Astrocyte of the hippocampus (primary cell): ENCODE measurements around the gene APH1A.
"Not testable (repeated sequence)": the region's sequence is repeated elsewhere in the genome, so short reads cannot be mapped to it uniquely, and the experiment has no call there.

ENCODE experiments used
- DNase-seq: peaks from one replicate; pipeline ENCODE4 v3.0.0; 2011; ENCODE audit warnings: low read depth, low spot score

The APH1A gene

DNA sequence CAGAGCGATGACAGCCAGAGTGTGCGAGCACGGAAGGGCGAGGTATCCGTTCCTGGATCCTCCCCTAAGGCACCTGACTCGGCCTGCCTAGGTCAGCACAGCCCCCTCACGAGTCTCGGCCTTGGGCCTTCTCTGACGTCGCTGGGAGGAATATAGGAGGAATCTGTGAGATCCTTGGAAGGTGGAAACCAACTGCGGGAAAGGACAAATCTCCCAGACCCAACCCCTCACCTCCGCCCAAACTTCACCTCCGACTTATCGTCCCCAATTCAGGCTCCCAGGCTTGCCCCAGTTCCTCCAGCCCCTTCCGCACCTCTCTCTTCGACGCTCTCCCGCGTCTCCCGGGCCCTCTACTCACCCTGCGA, 494 bp downstream of the APH1A start:
- peak; percentile 33 for DNase-seq

DNA sequence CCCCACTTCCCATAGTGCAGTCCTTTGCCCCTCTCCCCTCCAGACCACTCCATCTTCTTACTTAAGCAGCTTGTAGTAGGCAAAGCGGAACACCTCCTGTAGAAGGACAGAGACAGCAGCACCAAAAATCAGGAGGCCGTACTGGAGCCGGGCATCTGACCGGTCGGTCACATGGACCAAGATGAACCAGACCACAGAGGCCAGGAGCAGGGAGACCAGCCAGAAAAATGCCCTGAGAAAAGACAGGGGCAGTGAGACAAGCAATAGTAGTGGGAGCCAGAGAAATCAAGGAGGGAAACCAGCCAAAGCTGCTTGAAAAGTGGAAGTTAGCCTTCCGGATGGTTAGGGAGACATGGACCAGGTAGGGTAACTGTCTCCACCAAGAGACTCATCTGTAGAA, 920 bp downstream of the APH1A start:
- no peak for DNase-seq

DNA sequence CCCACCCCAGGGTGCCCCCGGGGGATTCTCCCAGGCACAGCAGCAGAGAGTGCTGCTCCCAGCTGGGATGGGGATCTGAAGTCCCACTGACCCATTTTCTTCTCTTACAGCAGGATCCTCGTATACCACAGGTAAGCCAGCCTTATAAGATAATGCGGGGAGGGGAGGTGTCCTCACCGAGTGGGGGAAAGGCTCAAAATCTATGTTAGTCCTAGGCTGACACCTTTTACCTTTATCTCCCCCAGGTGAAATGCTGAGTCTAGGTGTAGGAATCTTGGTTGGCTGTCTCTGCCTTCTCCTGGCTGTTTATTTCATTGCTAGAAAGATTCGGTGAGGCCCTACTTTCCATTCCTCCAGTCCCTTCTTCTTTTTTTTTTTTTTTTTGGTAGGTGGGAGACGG, 5.3 kb downstream of the APH1A start:
- DNase-seq = no peak

DNA sequence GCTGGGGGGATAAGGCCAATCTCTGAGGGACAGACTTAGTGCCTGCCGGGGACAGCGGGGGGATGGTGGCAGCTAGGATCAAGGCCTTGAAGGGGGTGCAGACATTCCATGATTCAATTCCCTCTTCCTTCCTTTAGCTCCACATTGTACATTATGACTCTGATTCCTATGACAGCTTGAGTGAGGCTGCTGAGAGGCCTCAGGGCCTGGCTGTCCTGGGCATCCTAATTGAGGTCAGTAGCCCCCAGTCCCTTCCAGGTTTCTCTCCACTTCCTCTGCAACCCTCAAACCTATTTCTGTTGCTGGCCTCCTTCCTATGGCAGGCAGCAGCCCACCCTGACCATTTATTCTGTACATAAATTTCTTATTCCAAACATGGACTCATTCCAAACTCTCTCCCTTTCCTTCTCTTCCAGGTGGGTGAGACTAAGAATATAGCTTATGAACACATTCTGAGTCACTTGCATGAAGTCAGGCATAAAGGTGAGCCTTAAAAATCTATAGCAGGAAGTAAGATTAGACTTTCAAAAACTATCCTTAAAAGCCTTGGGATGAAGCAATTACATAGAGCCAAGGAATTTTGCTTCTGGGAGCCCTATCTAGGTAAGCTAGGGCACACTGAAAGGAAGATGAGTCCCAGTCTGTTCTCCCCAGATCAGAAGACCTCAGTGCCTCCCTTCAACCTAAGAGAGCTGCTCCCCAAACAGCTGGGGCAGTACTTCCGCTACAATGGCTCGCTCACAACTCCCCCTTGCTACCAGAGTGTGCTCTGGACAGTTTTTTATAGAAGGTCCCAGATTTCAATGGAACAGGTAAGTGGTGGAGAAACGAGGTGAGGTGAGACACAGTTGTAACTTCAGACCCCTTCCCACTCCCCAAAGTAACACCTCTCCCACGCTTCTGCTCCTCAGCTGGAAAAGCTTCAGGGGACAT, 6.2 kb downstream of the APH1A start:
- DNase-seq = no peak

DNA sequence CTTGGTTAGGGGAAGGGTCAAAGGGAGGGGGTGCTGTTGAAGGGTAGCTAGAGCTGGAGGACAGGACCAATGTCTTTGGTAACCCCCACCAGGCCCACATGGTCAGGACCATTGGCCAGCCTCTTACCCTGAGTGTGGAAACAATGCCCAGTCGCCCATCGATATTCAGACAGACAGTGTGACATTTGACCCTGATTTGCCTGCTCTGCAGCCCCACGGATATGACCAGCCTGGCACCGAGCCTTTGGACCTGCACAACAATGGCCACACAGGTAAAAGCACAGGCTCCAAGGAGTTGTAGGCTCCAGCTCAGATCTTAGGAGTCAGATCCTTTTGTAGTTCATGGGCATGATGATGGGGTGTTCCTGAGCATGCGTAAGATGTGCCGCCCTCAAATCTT, 7.4 kb downstream of the APH1A start:
- DNase-seq = no peak

DNA sequence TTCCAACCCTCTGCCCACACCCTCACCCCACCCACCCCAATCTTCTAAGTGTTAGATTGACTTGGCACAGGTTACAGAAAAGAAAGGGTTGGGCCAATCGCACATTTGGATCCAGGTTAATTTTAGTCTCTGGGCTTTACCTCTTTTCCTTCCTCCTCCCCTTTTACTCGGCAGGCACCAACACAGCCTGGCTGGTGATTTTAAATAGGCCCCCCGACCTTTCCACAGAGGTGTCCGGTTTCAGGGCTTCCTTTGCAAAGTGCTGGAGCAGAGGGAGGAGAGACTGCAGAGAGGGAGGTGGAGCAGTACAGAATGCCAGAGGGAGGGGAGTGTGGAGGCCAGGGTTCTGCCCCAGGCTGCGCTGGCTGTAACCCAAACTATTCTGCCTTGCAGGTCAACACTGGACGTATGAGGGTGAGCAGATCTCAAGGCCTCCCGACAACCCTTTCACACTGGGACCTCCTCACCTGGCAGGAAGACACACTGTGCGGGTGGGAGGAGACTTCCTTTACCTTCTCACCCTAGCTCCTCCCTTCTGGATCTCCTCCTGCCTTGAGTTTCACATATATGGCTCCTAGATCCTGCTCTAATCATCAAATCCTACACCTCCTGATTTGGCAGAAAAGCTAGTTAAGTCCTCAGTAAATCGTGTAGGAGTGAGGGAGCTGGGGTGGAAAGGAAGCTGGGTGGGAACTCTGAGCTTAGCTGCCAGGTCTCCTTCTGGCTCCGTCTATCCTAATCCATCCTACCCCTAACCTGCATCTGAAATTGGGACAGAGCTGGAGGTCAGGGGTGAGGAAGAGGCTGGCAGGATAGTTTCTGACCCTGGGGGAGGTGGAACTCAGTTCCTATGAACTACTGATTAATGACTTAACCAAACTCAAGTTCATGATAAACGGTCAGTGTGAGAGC, 8.8 kb downstream of the APH1A start:
- peak; percentile 50 for DNase-seq

DNA sequence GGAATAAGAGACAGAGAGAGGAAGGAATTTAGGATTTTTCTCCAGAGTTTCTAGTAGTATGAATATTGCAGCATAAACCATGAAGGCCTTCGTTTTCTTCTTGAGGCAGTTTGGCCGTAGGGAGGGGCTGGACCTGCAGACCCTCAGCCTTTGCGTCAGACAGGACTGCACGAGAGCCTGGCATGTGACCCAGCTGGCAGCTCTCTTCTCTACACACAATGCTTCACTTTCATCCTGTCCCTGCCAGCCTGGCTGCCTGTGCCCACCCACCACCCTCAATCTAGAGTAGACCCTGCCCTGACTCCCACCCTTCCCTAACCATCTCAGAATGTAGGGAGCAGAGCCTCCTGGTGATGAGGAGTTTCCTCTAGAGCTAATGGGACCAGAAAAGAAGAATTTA, 9.6 kb downstream of the APH1A start:
- no peak for DNase-seq

DNA sequence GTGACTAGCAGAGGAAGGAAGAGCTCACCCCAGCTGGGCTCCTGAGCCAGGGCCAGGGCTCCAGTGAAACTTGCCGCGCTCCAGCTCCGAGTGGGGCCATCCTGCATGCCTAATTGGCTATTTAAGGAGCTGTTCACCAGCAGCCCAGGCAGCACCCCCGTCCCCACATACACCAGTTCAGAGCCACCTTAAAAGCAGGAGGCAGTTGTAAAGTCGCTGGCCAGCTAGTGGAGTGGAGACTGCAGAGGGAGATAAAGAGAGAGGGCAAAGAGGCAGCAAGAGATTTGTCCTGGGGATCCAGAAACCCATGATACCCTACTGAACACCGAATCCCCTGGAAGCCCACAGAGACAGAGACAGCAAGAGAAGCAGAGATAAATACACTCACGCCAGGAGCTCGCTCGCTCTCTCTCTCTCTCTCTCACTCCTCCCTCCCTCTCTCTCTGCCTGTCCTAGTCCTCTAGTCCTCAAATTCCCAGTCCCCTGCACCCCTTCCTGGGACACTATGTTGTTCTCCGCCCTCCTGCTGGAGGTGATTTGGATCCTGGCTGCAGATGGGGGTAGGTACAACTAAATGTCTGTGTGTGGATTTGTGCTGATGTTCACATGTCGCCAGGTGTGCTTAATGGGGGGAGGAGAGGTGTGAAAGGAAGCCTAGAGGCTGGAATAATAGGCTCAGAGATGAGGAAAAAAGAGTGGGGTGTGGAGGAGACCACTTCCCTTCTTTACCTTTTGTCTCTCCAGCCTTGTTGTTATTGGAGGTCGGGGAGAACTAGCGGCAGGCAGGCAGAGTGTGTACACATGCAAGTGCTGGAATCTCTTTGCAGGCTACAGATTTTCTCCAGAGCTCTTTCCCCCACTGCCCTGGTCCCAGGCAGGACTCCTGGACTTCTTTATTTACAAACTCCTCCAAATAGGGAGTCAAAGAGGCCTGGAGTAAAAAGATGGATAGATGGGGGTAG, 10.9 kb downstream of the APH1A start, which contains the start of gene CA14:
Gene CA14 (plus strand): TSS at position 151 of the 962 bp plus-strand sequence. CDS start 355 bp downstream, at position 506.
- DNase-seq = peak; percentile 49

DNA sequence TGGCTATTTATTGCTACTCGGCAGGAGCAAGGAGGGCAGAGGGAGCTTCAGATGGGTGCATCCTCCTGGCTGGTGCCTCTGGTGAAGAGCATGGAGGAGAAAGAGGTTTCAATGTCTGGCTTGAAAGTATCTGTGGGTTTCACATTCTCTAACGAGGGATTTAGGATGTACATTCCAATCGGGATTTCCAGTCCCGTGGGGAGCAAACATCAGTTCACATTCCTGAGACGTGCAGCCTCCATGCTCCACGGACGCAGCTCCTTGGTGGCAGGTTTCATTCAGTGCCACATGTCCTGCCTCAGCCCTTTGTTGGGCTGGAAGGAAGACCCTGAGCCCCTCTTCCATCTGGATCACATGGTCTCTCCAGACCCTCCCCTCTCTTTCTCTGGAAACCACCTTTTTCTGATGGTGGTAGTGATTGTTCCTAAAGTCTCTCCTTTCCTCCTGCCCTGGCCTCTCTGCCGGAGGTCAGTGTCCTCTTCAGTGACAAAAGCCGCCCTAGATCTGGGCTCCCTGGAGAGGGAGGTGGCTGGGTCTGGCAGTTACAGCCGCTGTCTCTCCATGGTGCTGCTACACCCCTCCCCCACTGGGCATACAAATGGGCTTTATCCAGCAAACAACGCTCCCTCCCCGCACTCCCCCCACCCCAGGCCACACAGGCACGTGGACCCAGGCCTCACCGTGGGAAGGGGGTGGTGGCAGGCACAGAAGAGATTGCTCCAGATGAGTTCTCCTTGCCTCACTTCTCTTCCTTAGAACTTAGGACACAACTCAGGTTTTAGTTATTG, 12.1 kb downstream of the APH1A start:
- DNase-seq = peak; percentile 53

DNA sequence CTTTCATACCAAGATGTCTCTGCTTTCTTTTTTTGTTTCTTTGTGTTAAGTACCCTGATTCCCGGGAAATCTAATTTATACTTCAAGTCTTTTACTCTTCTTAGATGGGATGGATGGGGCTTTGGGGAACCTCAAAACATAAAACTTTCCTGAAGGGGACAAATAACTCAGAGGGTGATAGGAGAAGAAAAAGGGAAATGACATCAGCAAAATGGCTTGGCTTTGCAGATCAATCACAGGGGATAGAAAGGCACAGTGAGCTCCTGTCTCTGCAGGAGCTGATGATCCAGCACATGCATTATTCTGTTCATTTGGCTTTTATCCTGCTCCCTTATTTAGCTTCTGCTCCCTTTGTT, 12.6 kb downstream of the APH1A start:
- DNase-seq = no peak

DNA sequence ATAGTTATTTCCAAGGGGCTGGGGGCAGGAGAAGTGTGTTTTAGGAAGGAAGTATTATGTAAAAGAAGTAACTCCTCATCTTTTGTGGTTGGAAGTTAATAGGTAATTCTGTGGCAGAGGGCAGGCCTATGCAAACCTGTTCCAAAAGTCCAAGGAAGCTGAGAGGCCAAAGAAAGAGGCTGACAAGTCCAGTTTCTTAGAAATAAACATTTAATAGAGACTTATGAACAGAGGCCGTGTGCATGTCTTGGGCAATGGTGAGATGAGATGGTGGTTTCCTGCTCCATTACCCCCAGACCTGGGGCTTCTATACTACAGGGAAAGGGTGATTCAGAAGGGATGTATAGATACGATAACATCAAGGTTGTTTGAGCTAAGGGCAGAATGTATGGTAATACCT, 18.9 kb downstream of the APH1A start:
- no peak for DNase-seq

DNA sequence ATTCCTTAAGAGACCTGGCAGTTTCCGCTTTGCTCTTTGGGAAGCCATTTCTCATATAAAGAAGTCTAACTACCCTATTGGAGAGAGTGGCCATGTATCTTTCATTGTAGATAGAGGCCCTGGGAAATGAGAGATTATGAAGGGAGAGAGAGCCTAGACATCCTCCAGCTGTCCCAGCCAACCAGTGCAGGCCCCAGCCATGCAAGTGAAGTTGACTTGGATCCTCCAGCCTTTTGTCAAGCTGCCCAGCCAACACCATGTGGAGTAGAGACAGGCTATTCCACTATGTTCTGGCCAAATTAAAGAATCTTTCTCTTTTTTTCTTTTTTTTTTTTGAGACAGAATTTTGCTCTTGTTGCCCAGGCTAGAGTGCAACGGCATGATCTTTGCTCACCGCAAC, 25.8 kb downstream of the APH1A start:
- DNase-seq = no peak

DNA sequence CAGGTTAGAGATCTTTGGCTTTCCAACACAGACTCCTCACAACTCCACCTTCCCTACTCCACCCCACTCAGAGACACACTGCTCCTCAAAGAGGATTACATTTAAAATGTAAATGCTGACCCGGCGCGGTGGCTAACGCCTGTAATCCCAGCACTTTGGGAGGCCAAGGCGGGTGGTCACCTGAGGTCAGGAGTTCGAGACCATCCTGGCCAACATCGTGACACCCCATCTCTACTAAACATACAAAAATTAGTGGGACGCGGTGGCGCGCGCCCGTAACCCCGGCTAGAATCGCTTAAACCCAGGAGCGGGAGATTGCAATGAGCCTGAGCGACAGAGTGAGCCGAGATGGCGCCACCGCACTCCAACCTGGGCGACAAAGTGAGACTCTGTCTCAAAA, 31.1 kb downstream of the APH1A start:
- DNase-seq = no peak

DNA sequence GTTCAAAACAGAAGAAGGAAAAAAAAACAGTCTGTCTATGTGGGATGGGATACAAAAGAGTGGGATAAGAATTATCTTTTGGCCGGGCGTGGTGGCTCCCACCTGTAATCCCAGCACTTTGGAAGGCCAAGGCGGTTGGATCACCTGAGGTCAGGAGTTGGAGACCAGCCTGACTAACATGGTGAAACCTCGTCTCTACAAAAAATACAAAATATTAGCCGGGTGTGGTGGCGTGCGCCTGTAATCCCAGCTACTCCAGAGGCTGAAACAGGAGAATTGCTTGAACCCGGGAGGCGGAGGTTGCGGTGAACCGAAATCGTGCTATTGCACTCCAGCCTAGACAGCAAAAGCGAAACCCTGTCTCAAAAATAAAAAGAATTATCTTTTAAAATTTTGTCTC, 31.6 kb downstream of the APH1A start:
- not testable (repeated sequence) for DNase-seq

DNA sequence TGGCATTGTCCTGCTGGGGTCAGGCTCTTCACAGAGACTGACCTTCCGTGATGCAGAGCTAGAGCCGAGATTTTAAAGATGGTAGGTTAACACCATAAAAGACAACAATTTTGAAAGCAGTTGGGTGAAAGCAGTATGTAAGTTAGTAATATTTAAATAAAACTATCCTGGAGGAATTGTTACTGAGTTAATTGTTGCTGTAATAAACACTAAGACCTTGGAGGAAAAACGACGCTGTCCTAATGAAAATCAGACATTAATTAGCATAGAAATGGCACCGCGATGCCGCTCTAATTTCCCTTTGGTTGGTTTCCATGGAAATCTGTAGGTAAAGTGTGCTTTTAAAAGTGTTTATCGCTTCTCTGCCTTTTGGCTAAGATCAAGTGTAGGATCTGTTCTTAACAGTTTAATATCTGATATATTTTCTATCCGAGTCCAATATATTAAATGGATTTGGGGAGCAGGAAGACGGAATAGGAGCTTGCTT, 32.2 kb downstream of the APH1A start:
- DNase-seq = no peak

DNA sequence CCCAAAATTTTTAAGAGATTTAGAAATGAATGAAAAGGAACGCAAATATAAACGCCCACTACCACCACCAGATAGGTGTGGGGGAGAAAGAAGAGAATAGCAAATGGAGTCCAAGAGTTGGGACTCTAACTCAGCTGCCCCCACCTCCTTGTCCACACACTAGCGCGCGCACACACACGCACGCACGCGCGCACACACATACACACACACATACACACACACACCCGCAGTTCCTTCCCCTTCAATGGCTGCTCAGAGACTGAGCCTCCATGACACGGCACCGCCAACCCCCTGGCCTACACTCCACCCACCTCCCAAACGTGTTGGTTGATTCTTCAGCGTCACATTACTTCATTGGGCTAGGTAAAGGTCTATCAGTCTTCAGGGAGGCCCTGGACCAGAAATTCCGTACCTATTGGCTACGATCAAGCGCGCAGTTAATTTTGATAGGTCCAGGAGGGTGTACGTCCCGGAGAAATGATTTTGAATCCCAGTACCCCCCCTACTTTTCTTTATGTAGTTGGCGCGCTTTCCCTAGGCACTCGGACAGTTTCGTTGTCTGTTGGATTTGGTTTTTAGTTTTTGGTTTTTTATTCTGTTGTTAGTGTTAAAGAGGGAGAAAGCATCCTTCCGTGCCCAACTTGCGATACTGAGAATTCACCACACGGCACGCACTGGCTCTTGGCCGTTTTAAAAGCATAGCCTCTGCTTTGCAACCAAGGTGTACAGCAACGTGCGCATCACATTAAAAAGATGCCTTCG, 32.8 kb downstream of the APH1A start, which contains the start of gene ANP32E:
Gene ANP32E (minus strand): TSS at position 261 of the 762 bp plus-strand sequence. CDS start 326 bp downstream, outside the sequence.
- DNase-seq = peak; percentile 99

DNA sequence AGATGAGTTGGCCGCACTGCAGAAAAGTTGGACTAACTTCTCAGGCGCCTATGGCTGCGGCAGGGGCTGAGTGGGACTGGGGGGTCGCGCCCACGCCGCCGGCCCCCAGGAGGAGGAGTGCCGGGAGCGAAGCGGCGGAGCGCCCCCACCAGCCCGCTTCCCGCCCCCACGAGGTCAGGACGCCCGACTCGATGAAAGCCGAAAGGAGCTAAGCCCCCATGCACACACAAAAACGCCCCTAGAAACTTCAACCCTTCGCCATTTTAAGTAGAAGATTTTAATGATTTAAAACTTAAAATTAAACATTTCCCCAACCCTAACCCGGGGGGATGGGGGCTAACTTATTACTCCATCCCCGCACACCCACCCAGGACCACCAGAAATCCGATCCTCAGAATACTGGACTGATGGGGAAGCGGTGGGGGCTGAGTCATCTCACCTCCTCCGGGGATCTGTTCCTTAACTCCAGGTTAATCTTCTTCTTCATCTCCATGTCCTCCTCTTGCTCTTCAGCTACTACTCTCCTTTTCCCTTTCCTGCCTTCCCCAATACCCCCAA, 33.4 kb downstream of the APH1A start:
- peak; percentile 39 for DNase-seq

DNA sequence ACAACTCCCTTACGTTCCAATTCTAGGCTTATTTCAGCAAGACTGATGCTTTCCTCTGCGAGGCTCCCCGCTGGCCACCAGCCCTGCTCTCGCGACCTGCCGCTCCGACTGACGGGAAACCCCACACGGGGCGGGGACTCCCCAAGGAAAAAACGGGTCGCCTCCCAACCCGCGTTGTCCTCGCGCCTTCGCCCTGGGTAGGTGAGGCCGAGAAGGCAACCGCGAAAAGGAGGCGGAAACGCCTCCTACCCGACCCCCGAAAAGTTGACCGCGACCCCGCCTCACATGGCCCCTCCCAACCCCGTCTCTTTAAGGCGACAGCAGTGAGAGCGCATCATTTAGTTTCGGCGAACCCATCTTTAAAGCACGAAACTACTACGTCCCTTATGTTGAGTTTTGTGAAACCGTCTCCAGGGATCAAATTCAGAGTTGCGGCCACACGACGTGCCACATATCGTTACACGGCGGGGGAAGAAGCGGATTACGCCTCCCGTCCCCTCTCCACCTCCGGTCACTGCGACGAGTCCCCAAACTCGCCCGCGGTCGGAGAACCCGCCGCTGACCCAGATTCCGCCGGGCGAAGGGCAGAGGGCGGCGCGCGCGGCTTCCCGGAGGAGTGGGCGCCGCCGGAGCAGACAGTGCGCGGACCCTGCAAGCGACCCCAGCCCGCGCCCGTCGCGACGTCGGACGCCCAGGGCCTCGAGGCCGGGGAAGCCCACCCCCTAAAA, 34.1 kb downstream of the APH1A start:
- peak; percentile 82 for DNase-seq

DNA sequence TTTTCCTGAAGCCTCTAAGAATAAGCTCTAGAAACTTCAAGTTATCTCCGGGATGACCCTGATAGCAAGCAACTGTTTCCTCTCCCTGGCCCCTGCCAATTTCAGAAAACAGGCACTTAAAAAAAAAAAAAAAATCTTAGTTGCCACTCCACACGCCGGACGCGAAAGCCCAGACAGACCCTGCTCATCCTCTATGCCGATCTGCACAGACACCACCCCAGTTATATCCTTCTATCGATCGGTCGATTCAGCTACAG, 34.6 kb downstream of the APH1A start:
- no peak for DNase-seq
